ENCODE results near the gene LARP4B. TPM values are rescaled to one million over a fixed set of nuclear protein-coding genes. Genes with fewer than 3 reads are reported as not detected.

Gene LARP4B
- polyA plus RNA-seq, 1 of the 3 experiments (the other 2 are of a cell fraction), result 23.3 TPM

GRCh38 chr10:839550-840205 lies 91.8 kb downstream of the LARP4B start:
- no peak for TF ChIP-seq FOXJ3 (CRISPR knock-in tag; IDR thresholded peaks at IDR 0.05)
- TF ChIP-seq MAX (IDR thresholded peaks at IDR 0.05; ENCODE audit: low read depth), result no peak
- no peak for TF ChIP-seq NRF1 (IDR thresholded peaks at IDR 0.05; ENCODE audit: low read depth, low read length)
- no peak for TF ChIP-seq TCF12 (IDR thresholded peaks at IDR 0.05)
- TF ChIP-seq EZH2phosphoT487 (IDR thresholded peaks at IDR 0.05; ENCODE audit: borderline replicate concordance, low read depth), result no peak
- no peak for TF ChIP-seq FOXM1 (IDR thresholded peaks at IDR 0.05; ENCODE audit: low read depth)
- TF ChIP-seq GATA2 (CRISPR knock-in tag; IDR thresholded peaks at IDR 0.05), result no peak
- no peak for TF ChIP-seq TAF1 (IDR thresholded peaks at IDR 0.05; ENCODE audit: borderline replicate concordance, low read depth, low read length)
- no peak for TF ChIP-seq REST (IDR thresholded peaks at IDR 0.05; ENCODE audit: low read depth, low read length)
- no peak for TF ChIP-seq YY1 (IDR thresholded peaks at IDR 0.05; ENCODE audit: low read depth)
- no peak for TF ChIP-seq CHD2 (IDR thresholded peaks at IDR 0.05; ENCODE audit: low read length, partially characterized antibody)
- no peak for TF ChIP-seq IRF3 (IDR thresholded peaks at IDR 0.05; ENCODE audit: low read depth, low read length)
- no peak for TF ChIP-seq ZBTB33 (IDR thresholded peaks at IDR 0.05; ENCODE audit: borderline replicate concordance, low read depth)
- H3K9me3 ChIP-seq, result no peaks in the 10 kb centered on the region
- H3K9me2 ChIP-seq, result no peaks in the 10 kb centered on the region
- no peaks in the 10 kb centered on the region for H3K27me3 ChIP-seq (ENCODE audit: insufficient read depth)
- H3K4me2 ChIP-seq, result no peak overlapping the region
- no peak overlapping the region for H2AFZ ChIP-seq (ENCODE audit: low read depth)
- H3K79me2 ChIP-seq (ENCODE audit: insufficient read depth), result peaks cover 62% of the 10 kb centered on the region
- WGBS (ENCODE audit: low lambda C conversion rate), result 97% methylated on average over 9 of the region's 9 CpGs
- H3K4me1 ChIP-seq (ENCODE audit: control insufficient read depth in 1 of 2, insufficient read depth in 2 of 2, low read depth in 1 of 2, low read length in 1 of 2), result no peaks in the 10 kb centered on the region; a peak in 1 of 4 replicates
- no peak overlapping the region for H3K27ac ChIP-seq (ENCODE audit: low read depth in 2 of 2, low read length in 1 of 2)
- CTCF ChIA-PET, result interaction anchor here (0.6 kb wide), 1 partner anchor 265 kb away, joined by 3 read pairs; no protein-coding TSS in a partner anchor
- no peak for DNase-seq
- POLR2A ChIA-PET, result no interaction called here
- peaks cover 5% of the 10 kb centered on the region for H3F3A ChIP-seq (replicated peaks; ENCODE audit: insufficient read depth)
- H3K4me3 ChIP-seq (ENCODE audit: low read depth in 2 of 2, low read length in 1 of 2), result no peak overlapping the region
- H4K20me1 ChIP-seq (ENCODE audit: insufficient read depth), result peaks cover 19% of the 10 kb centered on the region
- no peak overlapping the region for H3K9ac ChIP-seq
- H3K36me3 ChIP-seq (replicated peaks in 1 of 2; ENCODE audit: control insufficient read depth in 1 of 2, insufficient read depth in 2 of 2, low read length in 1 of 2), result peaks cover 82 to 84% of the 10 kb centered on the region in 2 experiments
